Measurements from ENCODE around the gene RABGAP1. TPM values are rescaled to one million over a fixed set of nuclear protein-coding genes. Genes with fewer than 3 reads are reported as not detected.
"Not testable (repeated sequence)": the region's sequence is repeated elsewhere in the genome, so short reads cannot be mapped to it uniquely, and the experiment has no call there.

RABGAP1 gene
- total RNA-seq = 43.1 TPM
- long read RNA-seq, full-length matches to known transcripts = 20 of 51 reads
- long read RNA-seq, partial matches to known transcripts = 4 of 51 reads
- long read RNA-seq, other reads (novel, unspliced or antisense) = 27 of 51 reads

GRCh38 chr9:122940749-122941581 is at the start of gene RABGAP1:
TSS of gene RABGAP1 (plus strand) at chr9:122941020. CDS start at chr9:122957060, 16,040 bp downstream.
- ATAC-seq (ENCODE audit: poor library complexity) = peak; percentile 98
- intact Hi-C loops (cut with DNase I) = no loop called here
- DNase-seq = peak; percentile 100

DNA sequence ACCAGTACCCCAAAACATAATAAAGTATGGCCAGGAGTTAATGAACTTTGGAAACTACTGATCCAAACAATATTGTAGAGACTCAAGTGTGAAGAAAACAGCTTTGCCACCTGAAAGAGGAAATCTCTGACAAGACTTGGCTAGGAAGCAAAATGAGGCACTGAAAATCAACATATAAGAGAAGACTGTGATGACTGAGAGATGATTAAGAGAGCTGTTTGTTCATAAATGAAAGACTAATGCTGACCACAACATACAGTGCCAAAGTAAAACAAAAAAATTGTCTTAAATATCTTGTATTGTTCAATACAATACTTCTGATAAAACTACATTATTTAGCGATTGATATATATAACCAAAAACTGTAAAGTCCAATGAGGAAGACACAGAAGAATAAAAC is 42.9 kb upstream of the RABGAP1 start:
- no peak for ATAC-seq (ENCODE audit: poor library complexity)
- no peak for DNase-seq
- intact Hi-C loops (cut with DNase I) = no loop called here

- intact Hi-C loops (cut with DNase I) = no loop called here
- no peak for DNase-seq
- no peak for ATAC-seq (ENCODE audit: poor library complexity)
Observed at GRCh38 chr9:122900791-122901190, 40.0 kb upstream of the RABGAP1 start.

DNA sequence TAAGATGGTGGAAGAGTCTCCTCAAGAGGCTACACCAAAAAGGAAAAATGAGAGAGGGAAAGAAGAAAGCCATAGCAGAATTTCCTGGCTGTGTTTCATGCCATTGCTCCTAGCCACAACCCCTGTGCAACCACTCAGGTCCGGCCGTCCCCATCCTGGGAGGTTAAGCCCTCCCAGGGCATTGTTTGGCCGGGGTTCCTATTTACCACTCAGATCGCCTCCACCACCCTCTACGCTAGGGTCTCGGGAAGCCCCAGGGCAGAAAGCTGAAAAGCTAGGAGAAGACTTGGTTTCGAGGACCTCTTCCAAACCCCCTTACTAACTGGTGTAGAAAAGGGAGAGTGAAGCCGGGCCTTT is 36.4 kb upstream of the RABGAP1 start:
- DNase-seq = no peak
- intact Hi-C loops (cut with DNase I) = no loop called here
- peak; percentile 47 for ATAC-seq (ENCODE audit: poor library complexity)

GRCh38 chr9:122904823-122905710 is 35.8 kb upstream of the RABGAP1 start, which contains the start of gene RC3H2:
TSS of gene RC3H2 (minus strand) at chr9:122905359. CDS start at chr9:122897509, 7,850 bp downstream.
- intact Hi-C loops (cut with DNase I) = no loop called here
- ATAC-seq (ENCODE audit: poor library complexity) = peak; percentile 97
- peak; percentile 98 for DNase-seq

DNA sequence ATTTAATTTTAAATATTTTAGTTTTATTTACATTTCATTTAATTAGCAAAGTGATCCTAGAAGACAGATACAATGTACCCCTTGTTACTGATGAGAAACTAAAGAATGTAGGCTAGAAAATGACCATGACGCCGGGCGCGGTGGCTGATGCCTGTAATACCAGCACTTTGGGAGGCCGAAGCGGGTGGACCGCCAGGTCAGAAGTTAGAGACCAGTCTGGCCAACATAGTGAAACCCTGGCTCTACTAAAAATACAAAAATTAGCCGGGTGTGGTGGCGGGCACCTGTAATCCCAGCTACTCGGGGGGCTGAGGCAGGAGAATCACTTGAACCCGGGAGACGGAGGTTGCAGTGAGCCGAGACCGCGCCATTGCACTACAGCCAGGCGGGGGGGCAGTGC is 34.7 kb upstream of the RABGAP1 start:
- ATAC-seq (ENCODE audit: poor library complexity); DNase-seq; intact Hi-C loops (cut with DNase I): not testable (repeated sequence)

DNA sequence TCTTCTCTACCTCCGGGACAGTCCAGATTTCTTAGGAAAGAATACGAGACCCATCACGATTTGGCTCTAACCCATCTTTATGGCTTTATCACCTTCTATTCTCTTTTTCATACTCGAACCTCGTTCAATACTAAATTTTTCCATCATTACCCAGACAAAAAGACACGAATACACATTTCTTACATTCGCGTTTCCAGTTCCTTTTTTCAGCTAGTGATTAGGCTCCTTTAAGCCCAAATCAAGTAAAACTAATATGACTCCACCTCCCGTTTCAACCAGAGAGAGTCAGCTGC is 28.2 kb upstream of the RABGAP1 start:
- intact Hi-C loops (cut with DNase I) = no loop called here
- ATAC-seq (ENCODE audit: poor library complexity) = no peak
- DNase-seq = no peak

DNA sequence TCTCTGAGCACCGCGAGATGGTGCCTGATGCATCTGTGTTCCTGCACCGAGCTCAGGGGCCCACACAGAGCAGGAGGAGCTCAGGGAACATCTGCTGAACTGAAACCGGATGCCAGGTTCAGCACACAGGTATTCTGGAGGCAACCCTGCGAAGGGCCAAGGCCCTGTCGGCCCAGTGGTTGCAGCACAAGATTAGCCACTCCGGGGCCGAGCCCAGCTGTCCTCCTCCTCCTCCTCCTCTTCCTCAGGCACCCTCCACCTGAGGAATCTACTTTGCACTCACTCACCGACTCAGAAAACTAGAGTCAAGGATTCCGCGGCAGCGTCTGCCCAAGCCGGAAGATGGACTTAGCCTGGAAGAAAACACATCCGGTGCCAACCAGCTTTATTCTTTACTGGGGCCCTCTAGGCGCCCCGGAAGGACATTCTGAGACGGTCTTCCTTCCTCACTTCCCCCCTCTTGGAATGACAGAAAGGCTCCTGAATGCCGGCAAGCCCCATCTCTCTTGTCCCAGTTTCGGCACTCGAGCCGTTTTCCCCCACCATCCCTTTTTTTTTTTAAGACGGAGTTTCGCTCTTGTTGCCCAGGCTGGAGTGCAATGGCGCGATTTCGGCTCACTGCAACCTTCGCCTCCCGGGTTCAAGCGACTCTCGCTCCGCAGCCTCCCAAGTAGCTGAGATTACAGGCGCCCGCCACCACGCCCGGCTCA is 27.7 kb upstream of the RABGAP1 start, which contains the start of gene ZBTB6:
Gene ZBTB6, minus strand, starts transcription at position 360 of the 710 bp plus-strand sequence. CDS start 1,251 bp downstream, outside the sequence.
- ATAC-seq (ENCODE audit: poor library complexity) (peak; percentile 99), DNase-seq (peak; percentile 76)
- intact Hi-C loops (cut with DNase I) = no loop called here

- ATAC-seq (ENCODE audit: poor library complexity) = no peak
- intact Hi-C loops (cut with DNase I) = no loop called here
Observed at GRCh38 chr9:122918310-122918709, 22.5 kb upstream of the RABGAP1 start.

DNA sequence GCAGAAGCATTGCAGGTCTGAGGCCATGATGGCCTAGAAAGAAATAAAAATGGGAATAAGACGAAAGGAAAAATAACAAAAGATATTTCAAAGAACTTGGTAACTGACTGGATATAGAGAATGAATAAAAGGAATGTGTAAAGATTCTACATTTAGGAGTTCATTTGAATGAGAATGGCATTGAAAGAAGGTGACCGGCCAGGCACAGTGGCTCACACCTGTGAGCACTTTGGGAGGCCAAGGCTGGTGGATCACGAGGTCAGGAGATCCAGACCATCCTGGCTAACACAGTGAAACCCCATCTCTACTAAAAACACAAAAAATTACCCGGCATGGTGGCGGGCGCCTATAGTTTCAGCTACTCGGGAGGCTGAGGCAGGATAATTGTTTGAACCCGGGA is 18.1 kb upstream of the RABGAP1 start:
- intact Hi-C loops (cut with DNase I) = no loop called here
- no peak for ATAC-seq (ENCODE audit: poor library complexity)
- DNase-seq = no peak

More at GRCh38 chr9:122918310-122918709, 22.5 kb upstream of the RABGAP1 start:
- DNase-seq = no peak

- no peak for ATAC-seq (ENCODE audit: poor library complexity)
- no peak for DNase-seq
- intact Hi-C loops (cut with DNase I) = no loop called here
Observed at GRCh38 chr9:122923947-122924346, 16.9 kb upstream of the RABGAP1 start.

- ATAC-seq (ENCODE audit: poor library complexity) (no peak), DNase-seq (no peak)
- intact Hi-C loops (cut with DNase I) = no loop called here
Observed at GRCh38 chr9:122929796-122930354, 10.9 kb upstream of the RABGAP1 start.

DNA sequence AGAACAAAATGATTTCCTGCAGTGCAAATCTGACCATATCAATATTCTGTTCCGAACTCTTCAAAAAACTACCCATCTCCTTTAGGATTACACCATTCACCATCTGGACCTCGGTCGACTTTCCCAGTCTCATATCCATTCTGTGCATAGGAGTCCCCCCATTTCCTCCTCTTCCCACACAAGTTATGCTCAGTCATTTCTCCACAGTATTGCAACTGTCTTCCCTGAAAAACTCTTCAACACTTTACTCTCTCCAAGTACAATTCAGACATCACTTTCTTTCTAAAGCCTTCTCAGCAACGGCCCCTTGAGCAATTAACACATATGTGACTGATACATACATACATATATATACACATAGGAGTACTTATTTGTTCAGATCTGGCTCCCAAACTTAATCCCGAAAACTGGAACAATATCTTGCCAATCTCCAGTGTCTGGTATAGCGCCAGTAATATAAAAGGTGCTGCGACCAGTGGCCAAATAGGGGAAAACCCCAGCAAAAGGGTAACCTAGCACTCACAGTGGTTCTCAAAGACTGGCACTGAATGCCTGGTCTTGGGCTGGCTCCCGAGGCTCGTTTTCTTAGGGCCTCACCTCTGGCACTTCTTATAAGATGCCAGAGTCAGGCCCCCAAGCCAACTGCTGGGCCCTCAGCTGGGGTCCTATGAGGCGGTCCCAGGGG is 10.1 kb upstream of the RABGAP1 start:
- intact Hi-C loops (cut with DNase I) = no loop called here
- no peak for DNase-seq
- ATAC-seq (ENCODE audit: poor library complexity) = no peak

DNA sequence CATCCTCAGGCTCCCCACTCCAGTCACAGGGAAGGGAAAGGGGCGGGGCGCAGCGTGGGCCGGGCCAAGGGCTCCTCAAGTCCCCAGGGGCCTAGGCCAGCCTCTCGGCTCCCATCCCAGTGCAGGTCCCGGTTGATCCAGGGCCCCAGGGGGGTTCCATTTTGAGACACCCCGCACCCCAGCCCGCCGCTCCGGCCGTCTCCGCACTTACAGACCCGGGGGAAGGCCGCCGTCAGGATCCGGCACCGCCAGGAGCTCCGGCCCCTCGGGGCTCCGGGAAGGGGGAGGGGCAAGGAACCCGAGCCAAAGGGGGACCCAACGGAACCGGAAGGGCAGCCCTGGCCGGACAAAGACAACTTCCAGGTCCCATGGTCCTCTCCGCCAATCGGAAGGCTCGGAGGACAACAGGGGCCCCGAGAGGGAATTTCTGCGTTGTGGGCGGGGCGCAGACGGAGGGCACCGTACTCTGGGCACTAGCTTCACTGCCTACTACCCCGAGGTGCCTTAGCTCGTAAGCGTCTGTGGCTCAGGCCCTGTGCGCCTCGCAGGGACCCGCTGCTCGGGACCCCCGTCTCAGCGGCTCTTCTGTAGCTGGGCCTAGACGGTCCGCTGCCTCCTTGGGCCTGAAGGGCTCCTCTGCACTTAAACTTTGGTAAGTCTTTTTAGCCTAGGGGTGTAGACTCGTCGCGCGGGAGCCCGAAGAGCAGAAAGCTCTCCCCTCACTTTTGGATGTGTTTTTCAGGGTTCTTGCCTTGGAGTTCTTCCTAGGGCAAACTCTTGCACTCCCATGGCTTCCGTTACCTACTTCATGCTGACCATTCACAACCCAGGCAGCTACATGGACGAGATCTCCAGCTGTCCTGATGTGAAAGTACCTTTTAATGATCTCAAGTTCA is 9.3 kb upstream of the RABGAP1 start, which contains the start of gene ZBTB26:
Gene ZBTB26, minus strand, starts transcription at position 287 of the 896 bp plus-strand sequence. CDS start 11,578 bp downstream, outside the sequence.
- intact Hi-C loops (cut with DNase I) = no loop called here
- peak; percentile 96 for DNase-seq
- ATAC-seq (ENCODE audit: poor library complexity) = peak; percentile 99

DNA sequence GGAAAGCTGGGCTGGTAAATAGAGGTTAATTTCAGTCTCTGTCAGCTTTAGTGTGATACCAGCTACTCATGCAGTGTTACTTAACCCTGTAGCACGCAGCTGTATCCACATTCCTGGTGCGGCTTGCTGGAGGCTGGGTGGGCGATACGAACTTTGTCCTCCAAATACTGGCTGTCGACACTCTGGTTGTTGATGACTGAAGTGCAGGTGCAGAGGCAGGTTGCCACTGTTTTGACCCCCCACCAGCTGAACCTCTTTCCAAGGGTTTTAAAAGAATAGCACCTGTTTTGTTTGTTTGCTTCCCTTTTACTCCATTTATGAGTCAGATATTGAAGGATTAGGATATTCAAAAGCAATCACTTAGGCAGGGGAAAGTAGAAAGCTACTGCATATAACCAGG is 4.4 kb upstream of the RABGAP1 start:
- intact Hi-C loops (cut with DNase I) = no loop called here
- DNase-seq (no peak), ATAC-seq (ENCODE audit: poor library complexity) (no peak)

GRCh38 chr9:122936883-122937282 is 3.9 kb upstream of the RABGAP1 start:
- no peak for ATAC-seq (ENCODE audit: poor library complexity)
- intact Hi-C loops (cut with DNase I) = no loop called here

DNA sequence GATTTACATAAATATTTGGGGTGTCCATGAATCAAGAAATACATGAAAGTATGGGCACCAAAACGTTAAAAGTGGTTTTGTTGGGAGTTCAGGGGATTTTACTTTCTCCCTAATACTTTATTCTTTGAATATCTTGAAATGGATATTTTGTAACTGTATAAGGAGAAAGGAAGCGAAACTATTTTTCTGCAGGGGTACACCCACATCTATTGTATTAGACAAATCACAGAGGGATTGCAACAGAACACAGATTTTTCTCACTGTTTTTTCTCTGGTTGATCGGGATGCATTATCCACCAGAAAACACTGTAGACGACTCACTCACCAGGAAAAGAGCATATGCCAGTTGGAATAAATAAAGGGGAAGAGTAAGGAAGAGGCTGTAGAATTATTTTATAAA is 1.2 kb upstream of the RABGAP1 start:
- ATAC-seq (ENCODE audit: poor library complexity) (no peak), DNase-seq (no peak)
- intact Hi-C loops (cut with DNase I) = no loop called here

More at GRCh38 chr9:122936883-122937282, 3.9 kb upstream of the RABGAP1 start:
- DNase-seq = no peak
